ENCODE results near the gene DDX6. TPM values are rescaled to one million over a fixed set of nuclear protein-coding genes. Genes with fewer than 3 reads are reported as not detected.
"Not testable (repeated sequence)": the region's sequence is repeated elsewhere in the genome, so short reads cannot be mapped to it uniquely, and the experiment has no call there.

Gene DDX6
- total RNA-seq, 2 donors from 2014 or later: 218 to 290 TPM

GRCh38 chr11:118783724-118784495, 7.1 kb downstream of the DDX6 start:
- H3K27me3 Mint-ChIP-seq: no peaks in the 10 kb centered on the region
- H3K4me3 Mint-ChIP-seq: peak overlapping the region; percentile 57
- no peaks in the 10 kb centered on the region for H3K9me3 ChIP-seq (ENCODE audit: control insufficient read depth, low read length, poor library complexity, severe bottlenecking)
- ATAC-seq (no peak), DNase-seq (no peak)
- no peaks in the 10 kb centered on the region for H3K36me3 Mint-ChIP-seq (ENCODE audit: low read depth)
- peak overlapping the region; percentile 88 for H3K27ac Mint-ChIP-seq
- peaks cover 27% of the 10 kb centered on the region for H3K4me1 Mint-ChIP-seq

- H3K4me3 Mint-ChIP-seq; H3K27me3 Mint-ChIP-seq; H3K9me3 ChIP-seq (ENCODE audit: control insufficient read depth, low read length, poor library complexity, severe bottlenecking); DNase-seq; ATAC-seq; H3K36me3 Mint-ChIP-seq (ENCODE audit: low read depth): not testable (repeated sequence)
- H3K4me1 Mint-ChIP-seq: peaks cover 26% of the 10 kb centered on the region
- peak overlapping the region; percentile 88 for H3K27ac Mint-ChIP-seq
Measured at GRCh38 chr11:118783324-118783723, 7.6 kb downstream of the DDX6 start.

- no peak overlapping the region for H3K4me3 Mint-ChIP-seq
- H3K9me3 ChIP-seq (ENCODE audit: control insufficient read depth, low read length, poor library complexity, severe bottlenecking): no peaks in the 10 kb centered on the region
- no peaks in the 10 kb centered on the region for H3K27me3 Mint-ChIP-seq
- ATAC-seq (no peak), DNase-seq (no peak)
- peaks cover 31% of the 10 kb centered on the region for H3K4me1 Mint-ChIP-seq
- H3K27ac Mint-ChIP-seq: no peak overlapping the region
- peaks cover 11% of the 10 kb centered on the region for H3K36me3 Mint-ChIP-seq (ENCODE audit: low read depth)
Measured at GRCh38 chr11:118778898-118779297, 12.1 kb downstream of the DDX6 start.

- peak overlapping the region; percentile 88 for H3K27ac Mint-ChIP-seq
- ATAC-seq (no peak), DNase-seq (no peak)
- H3K9me3 ChIP-seq (ENCODE audit: control insufficient read depth, low read length, poor library complexity, severe bottlenecking): no peaks in the 10 kb centered on the region
- no peaks in the 10 kb centered on the region for H3K27me3 Mint-ChIP-seq
- H3K4me3 Mint-ChIP-seq: peak overlapping the region; percentile 28
- peaks cover 57% of the 10 kb centered on the region for H3K4me1 Mint-ChIP-seq
- peaks cover 11% of the 10 kb centered on the region for H3K36me3 Mint-ChIP-seq (ENCODE audit: low read depth)
Measured at GRCh38 chr11:118774032-118774431, 16.9 kb downstream of the DDX6 start.

- H3K4me3 Mint-ChIP-seq: peak overlapping the region; percentile 68
- peaks cover 3% of the 10 kb centered on the region for H3K36me3 Mint-ChIP-seq (ENCODE audit: low read depth)
- DNase-seq: no peak
- no peaks in the 10 kb centered on the region for H3K9me3 ChIP-seq (ENCODE audit: control insufficient read depth, low read length, poor library complexity, severe bottlenecking)
- peaks cover 54% of the 10 kb centered on the region for H3K4me1 Mint-ChIP-seq
- no peaks in the 10 kb centered on the region for H3K27me3 Mint-ChIP-seq
- no peak for ATAC-seq
- peak overlapping the region; percentile 88 for H3K27ac Mint-ChIP-seq
Measured at GRCh38 chr11:118771547-118772288, 19.2 kb downstream of the DDX6 start.

GRCh38 chr11:118768690-118769089, 22.3 kb downstream of the DDX6 start:
- H3K4me3 Mint-ChIP-seq: peak overlapping the region; percentile 9
- no peaks in the 10 kb centered on the region for H3K27me3 Mint-ChIP-seq
- peaks cover 40% of the 10 kb centered on the region for H3K4me1 Mint-ChIP-seq
- ATAC-seq (no peak), DNase-seq (no peak)
- peaks cover 2% of the 10 kb centered on the region for H3K36me3 Mint-ChIP-seq (ENCODE audit: low read depth)
- no peaks in the 10 kb centered on the region for H3K9me3 ChIP-seq (ENCODE audit: control insufficient read depth, low read length, poor library complexity, severe bottlenecking)
- peak overlapping the region; percentile 87 for H3K27ac Mint-ChIP-seq

GRCh38 chr11:118766035-118766434, 24.9 kb downstream of the DDX6 start:
- Mint-ChIP-seq H3K4me1 (peaks cover 22% of the 10 kb centered on the region), H3K36me3 (ENCODE audit: low read depth) (peaks cover 4% of the 10 kb centered on the region), H3K27me3 (no peaks in the 10 kb centered on the region), H3K4me3 (no peak overlapping the region), H3K27ac (no peak overlapping the region)
- ATAC-seq (no peak), DNase-seq (no peak)
- no peaks in the 10 kb centered on the region for H3K9me3 ChIP-seq (ENCODE audit: control insufficient read depth, low read length, poor library complexity, severe bottlenecking)

- H3K27me3 Mint-ChIP-seq; DNase-seq; H3K9me3 ChIP-seq (ENCODE audit: control insufficient read depth, low read length, poor library complexity, severe bottlenecking); H3K36me3 Mint-ChIP-seq (ENCODE audit: low read depth); H3K27ac Mint-ChIP-seq; H3K4me3 Mint-ChIP-seq; ATAC-seq: not testable (repeated sequence)
- peaks cover 15% of the 10 kb centered on the region for H3K4me1 Mint-ChIP-seq
Measured at GRCh38 chr11:118765095-118765691, 25.8 kb downstream of the DDX6 start.

- ATAC-seq (no peak), DNase-seq (no peak)
- H3K36me3 Mint-ChIP-seq (ENCODE audit: low read depth): peaks cover 4% of the 10 kb centered on the region
- H3K9me3 ChIP-seq (ENCODE audit: control insufficient read depth, low read length, poor library complexity, severe bottlenecking): no peaks in the 10 kb centered on the region
- H3K27ac Mint-ChIP-seq: no peak overlapping the region
- H3K27me3 Mint-ChIP-seq: no peaks in the 10 kb centered on the region
- no peak overlapping the region for H3K4me3 Mint-ChIP-seq
- H3K4me1 Mint-ChIP-seq: peaks cover 4% of the 10 kb centered on the region
Measured at GRCh38 chr11:118763041-118763440, 27.9 kb downstream of the DDX6 start.

GRCh38 chr11:118761981-118762380, 29.0 kb downstream of the DDX6 start:
- DNase-seq; H3K4me3 Mint-ChIP-seq; H3K27ac Mint-ChIP-seq; H3K36me3 Mint-ChIP-seq (ENCODE audit: low read depth); H3K9me3 ChIP-seq (ENCODE audit: control insufficient read depth, low read length, poor library complexity, severe bottlenecking); H3K4me1 Mint-ChIP-seq; H3K27me3 Mint-ChIP-seq; ATAC-seq: not testable (repeated sequence)

GRCh38 chr11:118757876-118758399, 33.0 kb downstream of the DDX6 start:
- DNase-seq (no peak), ATAC-seq (no peak)
- Mint-ChIP-seq H3K4me1 (no peaks in the 10 kb centered on the region), H3K4me3 (no peak overlapping the region), H3K27ac (no peak overlapping the region), H3K36me3 (ENCODE audit: low read depth) (peaks cover 3% of the 10 kb centered on the region), H3K27me3 (no peaks in the 10 kb centered on the region)
- H3K9me3 ChIP-seq (ENCODE audit: control insufficient read depth, low read length, poor library complexity, severe bottlenecking): no peaks in the 10 kb centered on the region

GRCh38 chr11:118752654-118753053, 38.3 kb downstream of the DDX6 start:
- peaks cover 2% of the 10 kb centered on the region for H3K36me3 Mint-ChIP-seq (ENCODE audit: low read depth)
- H3K27me3 Mint-ChIP-seq: no peaks in the 10 kb centered on the region
- H3K4me1 Mint-ChIP-seq: no peaks in the 10 kb centered on the region
- ATAC-seq (no peak), DNase-seq (no peak)
- H3K9me3 ChIP-seq (ENCODE audit: control insufficient read depth, low read length, poor library complexity, severe bottlenecking): no peaks in the 10 kb centered on the region
- no peak overlapping the region for H3K4me3 Mint-ChIP-seq
- peak overlapping the region; percentile 32 for H3K27ac Mint-ChIP-seq

GRCh38 chr11:118749429-118749828, 41.5 kb downstream of the DDX6 start:
- no peaks in the 10 kb centered on the region for H3K27me3 Mint-ChIP-seq
- H3K4me3 Mint-ChIP-seq: no peak overlapping the region
- H3K9me3 ChIP-seq (ENCODE audit: control insufficient read depth, low read length, poor library complexity, severe bottlenecking): no peaks in the 10 kb centered on the region
- H3K27ac Mint-ChIP-seq: no peak overlapping the region
- no peak for DNase-seq
- no peaks in the 10 kb centered on the region for H3K4me1 Mint-ChIP-seq
- peaks cover 2% of the 10 kb centered on the region for H3K36me3 Mint-ChIP-seq (ENCODE audit: low read depth)
- no peak for ATAC-seq
